Esophagus squamous epithelium (tissue), 4 donors: ENCODE measurements around the gene APOBEC3A.

Experiments used
- CTCF ChIP-seq, 6 experiments: fragments of 450-650 bp in 4 of 6; fragments of 200-600 bp in 2 of 6; sonication (generic) in 2 of 6; IDR thresholded peaks; one replicate each; pipeline ENCODE4 v1.5.1; 2016 to 2019; ENCODE audit warnings: antibody characterized with exemption in 6 of 6, mild to moderate bottlenecking in 4 of 6, moderate library complexity in 4 of 6
- POLR2A ChIP-seq, 4 donors: fragments of 450-650 bp; IDR thresholded peaks; one replicate each; pipeline ENCODE4 v1.6.1; 2017; ENCODE audit warnings: antibody characterized with exemption in 4 of 4, mild to moderate bottlenecking in 4 of 4, moderate library complexity in 3 of 4

GRCh38 chr22:38937036-38937435, 20.4 kb upstream of the APOBEC3A start:
- TF ChIP-seq CTCF (IDR thresholded peaks at IDR 0.05), result no peak
- TF ChIP-seq POLR2A (IDR thresholded peaks at IDR 0.05), result no peak
